MCF 10A (cell line): ENCODE data around the gene DPEP1. TPM values are rescaled to one million over a fixed set of nuclear protein-coding genes. Genes with fewer than 3 reads are reported as not detected.

Source experiments
- BruUV-seq: library from RNA; stranded (reverse); fragments of 400-500 nt; replicated peaks from 2 replicates; lab custom pipeline; 2021; lab: Mats Ljungman, UMichigan
- CTCF ChIA-PET: fragments of 300-600 bp; sonication (Branson Sonifier 250); formaldehyde crosslinking; extraction: SDS; loops from one replicate; lab custom pipeline; 2021; ENCODE audit warnings: antibody characterized with exemption, inconsistent platforms; lab: Yijun Ruan, JAX
- POLR2A ChIA-PET: fragments of 300-600, 350-650 bp; sonication (Branson Sonifier 250); formaldehyde crosslinking; extraction: SDS; loops from one replicate; lab custom pipeline; 2020; ENCODE audit warnings: antibody characterized with exemption, inconsistent platforms; lab: Yijun Ruan, JAX
- DNase-seq: peaks from one replicate; pipeline ENCODE4 v3.0.0-alpha.2; 2018; ENCODE audit not compliant: unreplicated experiment
- H3K27ac Mint-ChIP-seq: one replicate; pipeline ENCODE4 v1.8.0; 2022; ENCODE audit warnings: mild to moderate bottlenecking, low read depth, mixed read lengths; ENCODE audit not compliant: unreplicated experiment
- H3K27me3 Mint-ChIP-seq: one replicate; pipeline ENCODE4 v1.8.0; 2022; ENCODE audit warnings: mixed read lengths; ENCODE audit not compliant: insufficient read depth, unreplicated experiment
- H3K36me3 Mint-ChIP-seq: one replicate; pipeline ENCODE4 v1.8.0; 2022; ENCODE audit warnings: mild to moderate bottlenecking, moderate library complexity, mixed read lengths; ENCODE audit not compliant: insufficient read depth, unreplicated experiment
- H3K4me1 Mint-ChIP-seq: one replicate; pipeline ENCODE4 v1.8.0; 2022; ENCODE audit warnings: mixed read lengths; ENCODE audit not compliant: insufficient read depth, unreplicated experiment
- H3K4me3 Mint-ChIP-seq: one replicate; pipeline ENCODE4 v1.8.0; 2022; ENCODE audit warnings: mild to moderate bottlenecking, moderate library complexity, mixed read lengths; ENCODE audit not compliant: unreplicated experiment
- H3K9me3 Mint-ChIP-seq: one replicate; pipeline ENCODE4 v1.8.0; 2022; ENCODE audit warnings: mixed read lengths; ENCODE audit not compliant: unreplicated experiment
- CTCF ChIP-seq: fragments of 200-600 bp; IDR thresholded peaks from one replicate; pipeline ENCODE4 v1.8.0; 2022; ENCODE audit warnings: antibody characterized with exemption, mild to moderate bottlenecking; ENCODE audit not compliant: unreplicated experiment
- intact Hi-C: fragments of 100-400 bp; cut with micrococcal nuclease; formaldehyde crosslinking; loops from 2 replicates; pipeline ENCODE4 v1.14.1; 2022
- total RNA-seq: library from RNA; stranded (reverse); gene quantifications from 2 replicates; pipeline ENCODE4 v1.2.3, GENCODE V29; 2022

DPEP1 gene
- total RNA-seq, 1 experiment from 2014 or later = 0.82 TPM

DNA sequence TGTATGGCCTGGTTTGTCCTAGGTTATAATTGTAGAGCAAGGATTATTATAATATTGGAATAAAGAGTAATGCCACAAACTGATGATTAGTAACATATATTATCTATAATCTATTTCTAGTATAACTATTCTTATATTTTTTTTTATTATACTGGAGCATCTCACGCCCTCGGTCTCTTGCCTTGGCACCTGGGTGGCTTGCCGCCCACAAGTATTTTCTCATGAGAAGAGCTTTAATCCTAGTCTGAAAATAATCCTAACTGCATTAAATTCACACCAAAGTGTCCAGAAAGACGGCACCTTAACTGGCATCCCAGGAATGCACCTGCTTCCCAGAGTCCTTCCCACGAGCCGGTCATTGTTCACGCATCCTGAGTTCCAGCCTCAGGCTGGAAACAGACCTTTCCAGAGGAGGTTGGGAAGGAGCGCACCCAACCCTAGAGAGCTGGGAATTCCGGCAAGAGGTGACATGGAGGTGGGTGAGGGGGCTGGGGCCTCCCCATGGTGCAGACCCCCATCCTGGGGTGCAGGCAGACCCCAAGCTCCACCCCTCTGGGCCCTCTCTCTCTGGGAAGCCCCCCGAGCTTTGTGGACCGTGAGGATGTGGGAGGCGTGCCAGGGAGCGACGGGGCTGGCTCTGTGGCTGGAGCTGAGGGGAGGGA lies 28.1 kb downstream of the DPEP1 start:
- H3K9me3 Mint-ChIP-seq = no peaks in the 10 kb centered on the region
- H3K4me3 Mint-ChIP-seq = no peak overlapping the region
- intact Hi-C loops = loop anchor here (1.0 to 2.0 kb wide), 4 partner anchors 26 to 67 kb away; no protein-coding TSS in a partner anchor
- no TSS peak for BruUV-seq
- ChIA-PET CTCF (interaction anchor here (0.6 to 4.7 kb wide), 26 partner anchors 8 to 531 kb away, joined by 3 to 27 read pairs (median 4); partner anchors contain the start of genes CPNE7, DPEP1 and ZNF778), POLR2A (interaction anchor here (1.2 to 1.6 kb wide), 6 partner anchors 17 to 133 kb away, joined by 3 to 5 read pairs (median 4); partner anchors contain the start of gene SPG7)
- H3K36me3 Mint-ChIP-seq = peaks cover 18% of the 10 kb centered on the region
- H3K27ac Mint-ChIP-seq = no peak overlapping the region
- H3K27me3 Mint-ChIP-seq = no peaks in the 10 kb centered on the region
- no peak for DNase-seq
- H3K4me1 Mint-ChIP-seq = peaks cover 8% of the 10 kb centered on the region
- TF ChIP-seq CTCF = no peak

GRCh38 chr16:89642574-89642973 lies 29.1 kb downstream of the DPEP1 start:
- H3K4me1 Mint-ChIP-seq = peaks cover 12% of the 10 kb centered on the region
- ChIA-PET POLR2A (interaction anchor here (1.5 kb wide), 2 partner anchors 10 to 134 kb away, joined by 3 to 4 read pairs; partner anchors contain the start of gene SPG7), CTCF (interaction anchor here (0.8 to 4.7 kb wide), 6 partner anchors 10 to 86 kb away, joined by 3 to 27 read pairs (median 6); partner anchors contain the start of gene DPEP1)
- H3K36me3 Mint-ChIP-seq = peaks cover 28% of the 10 kb centered on the region
- no peaks in the 10 kb centered on the region for H3K9me3 Mint-ChIP-seq
- no peak for DNase-seq
- no peak overlapping the region for H3K4me3 Mint-ChIP-seq
- no peaks in the 10 kb centered on the region for H3K27me3 Mint-ChIP-seq
- H3K27ac Mint-ChIP-seq = no peak overlapping the region
- intact Hi-C loops = no loop called here
- BruUV-seq = TSS peak; percentile 9
- no peak for TF ChIP-seq CTCF

DNA sequence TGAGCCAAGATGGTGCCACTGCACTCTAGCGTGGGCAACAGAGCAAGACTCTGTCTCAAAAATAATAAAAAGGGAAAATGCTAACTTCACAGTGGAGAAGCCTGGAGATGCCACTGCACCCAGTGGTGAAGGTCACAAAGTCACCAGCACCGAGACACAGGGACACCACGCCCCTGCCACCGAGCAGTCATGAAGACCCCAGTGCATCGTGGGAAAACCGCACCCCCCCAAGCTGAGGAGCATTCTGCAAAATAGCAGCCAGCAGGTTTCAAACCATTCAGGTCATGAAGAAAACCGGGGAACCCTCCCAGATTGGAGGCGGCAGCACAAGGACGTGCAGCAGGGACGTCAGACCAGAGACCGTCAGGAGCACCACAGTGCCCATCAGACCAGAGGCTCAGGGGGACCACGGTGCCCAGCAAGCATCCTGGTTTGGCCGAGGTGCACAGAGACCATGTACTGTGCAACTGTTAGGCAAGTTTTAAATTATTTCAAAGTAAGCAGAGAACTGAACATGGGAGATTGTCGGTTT lies 30.4 kb downstream of the DPEP1 start:
- ChIA-PET CTCF (interaction anchor here (4.7 kb wide), 1 partner anchor 28 kb away, joined by 27 read pairs; no protein-coding TSS in a partner anchor), POLR2A (interaction anchor here (1.2 kb wide), 1 partner anchor 9 kb away, joined by 3 read pairs; no protein-coding TSS in a partner anchor)

More for the DNA sequence above, 30.4 kb downstream of the DPEP1 start:
- DNase-seq = no peak
- Mint-ChIP-seq H3K27ac (no peak overlapping the region), H3K4me1 (peaks cover 12% of the 10 kb centered on the region), H3K9me3 (no peaks in the 10 kb centered on the region), H3K27me3 (no peaks in the 10 kb centered on the region), H3K4me3 (no peak overlapping the region), H3K36me3 (peaks cover 29% of the 10 kb centered on the region)
- no peak for TF ChIP-seq CTCF
- intact Hi-C loops = no loop called here
- BruUV-seq = no TSS peak
